ENCODE results near the gene ARRDC3. TPM values are rescaled to one million over a fixed set of nuclear protein-coding genes. Genes with fewer than 3 reads are reported as not detected.
"Not testable (repeated sequence)": the region's sequence is repeated elsewhere in the genome, so short reads cannot be mapped to it uniquely, and the experiment has no call there.

ARRDC3 gene
- total RNA-seq, 1 donor from 2014 or later: 16.5 TPM

DNA sequence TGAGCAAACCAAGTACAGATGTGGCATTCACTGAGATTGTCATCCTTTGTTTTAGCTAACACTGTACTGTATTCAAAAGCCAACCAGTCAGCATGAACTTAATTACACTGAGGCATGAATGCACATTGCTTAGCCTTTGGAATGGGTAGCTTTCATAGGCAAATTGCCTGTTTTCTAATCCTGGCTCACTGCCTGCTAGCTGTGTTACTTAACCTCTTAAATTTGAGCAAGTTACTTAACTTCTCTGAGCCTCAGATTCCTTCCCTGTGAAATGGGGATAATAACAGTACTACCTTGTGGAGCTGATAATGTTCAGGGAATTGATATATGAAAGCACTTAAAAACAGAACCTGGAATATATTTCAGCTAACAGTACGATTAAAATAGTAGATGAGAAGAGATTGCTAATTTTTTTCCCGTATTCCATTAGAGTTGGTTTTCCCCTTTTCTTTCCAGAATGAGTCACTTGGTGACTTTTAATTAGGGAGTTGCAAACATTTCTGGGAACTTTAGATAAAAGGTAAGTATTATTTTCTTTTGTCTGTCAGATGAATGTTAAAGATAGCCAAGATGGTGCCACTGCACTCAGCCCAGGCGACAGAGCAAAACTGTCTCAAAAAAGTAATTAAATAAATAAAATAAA lies 43.9 kb downstream of the ARRDC3 start:
- no peak for DNase-seq
- intact Hi-C loops (cut with micrococcal nuclease): no loop called here
- ATAC-seq: no peak

DNA sequence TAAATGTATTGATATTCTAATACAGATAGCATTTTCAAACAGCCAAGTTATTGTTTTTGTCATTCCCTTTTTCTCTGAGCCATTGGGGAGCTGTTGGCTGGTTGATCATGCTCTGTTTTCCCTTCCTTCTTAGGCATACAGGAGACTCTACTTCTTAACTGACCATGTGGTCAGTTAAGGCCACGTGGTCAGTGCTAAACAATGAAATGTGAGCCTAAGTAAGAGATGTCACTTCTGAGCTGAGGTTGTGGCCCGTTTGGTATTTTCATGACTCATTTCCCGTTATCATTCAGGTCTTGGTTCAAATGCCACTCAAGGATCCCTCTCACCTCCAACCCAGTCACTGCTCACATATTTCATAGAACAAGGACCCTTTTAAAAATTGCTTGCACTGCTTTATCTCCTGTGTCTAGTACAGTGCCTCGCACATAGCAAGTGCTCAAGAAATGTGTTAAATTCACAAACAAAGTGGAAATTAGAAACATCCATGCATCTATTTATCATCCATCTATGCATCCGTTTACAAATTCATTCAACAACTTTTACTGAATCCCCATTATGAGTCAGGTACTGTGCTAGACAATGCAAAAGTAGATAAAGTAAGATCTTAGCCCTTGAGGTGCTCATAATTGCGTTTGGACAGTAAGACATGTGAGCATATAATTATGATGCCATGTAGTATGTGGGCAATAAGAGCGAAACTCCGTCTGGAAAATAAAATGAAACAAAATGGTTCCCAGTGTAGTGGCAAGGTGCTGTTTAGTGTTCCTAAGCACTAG lies 50.7 kb downstream of the ARRDC3 start:
- intact Hi-C loops (cut with micrococcal nuclease): no loop called here
- DNase-seq (no peak), ATAC-seq (no peak)

DNA sequence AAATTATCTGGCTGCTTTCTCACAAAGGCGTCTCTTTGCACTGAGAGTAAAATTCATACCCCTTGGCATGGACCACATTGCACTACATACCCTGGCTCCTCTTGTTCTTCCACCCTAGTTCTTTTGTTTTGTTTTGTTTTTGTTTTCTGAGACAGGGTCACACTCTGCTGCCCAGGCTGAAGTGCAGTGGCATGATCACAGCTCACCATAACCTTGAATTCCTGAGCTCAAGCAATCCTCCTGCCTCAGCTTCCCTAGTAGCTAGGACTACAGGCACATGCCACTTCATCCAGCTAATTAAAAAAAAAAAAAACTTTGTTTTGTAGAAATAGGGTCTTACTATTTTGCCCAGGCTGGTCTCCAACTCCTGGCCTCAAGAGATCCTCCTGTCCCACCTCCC lies 51.4 kb downstream of the ARRDC3 start:
- intact Hi-C loops (cut with micrococcal nuclease): no loop called here
- DNase-seq (no peak), ATAC-seq (no peak)

DNA sequence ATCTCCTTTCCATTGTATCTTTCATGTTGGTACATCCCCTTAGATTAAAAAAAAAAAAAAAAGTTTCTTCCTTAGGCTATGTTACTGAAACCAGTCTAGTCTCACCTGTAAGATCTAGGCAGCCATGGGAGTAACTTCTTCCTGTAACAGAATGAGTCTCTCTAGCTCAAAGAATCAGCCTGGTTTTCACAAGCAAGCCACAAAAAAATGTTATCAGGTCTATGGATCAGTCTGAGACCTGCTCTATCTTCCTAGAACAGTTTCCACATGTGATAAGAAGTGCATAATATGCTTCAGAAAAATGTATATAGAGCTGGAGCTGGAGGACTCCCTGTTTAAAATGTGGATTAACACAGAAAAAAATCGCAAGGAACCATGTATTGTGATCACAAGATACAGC lies 53.8 kb downstream of the ARRDC3 start:
- intact Hi-C loops (cut with micrococcal nuclease): no loop called here
- DNase-seq (no peak), ATAC-seq (no peak)

DNA sequence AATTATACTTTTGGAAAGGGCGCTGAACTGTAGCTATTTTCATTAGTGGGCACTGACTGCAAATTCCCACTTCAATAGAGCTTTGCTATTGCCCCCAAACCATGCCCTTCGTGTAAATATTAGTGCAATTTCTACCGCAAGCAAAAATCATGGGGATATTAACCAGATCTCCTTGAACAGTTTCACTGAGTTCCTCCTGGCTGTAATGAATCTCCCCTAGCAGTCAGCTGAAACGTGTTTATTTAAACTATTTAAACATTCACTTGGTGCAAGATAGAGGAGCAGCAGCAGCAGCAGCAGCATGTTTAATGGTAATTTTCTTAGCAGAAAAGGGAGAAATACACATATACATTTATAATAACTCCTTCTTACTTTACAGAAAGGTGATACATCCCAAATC lies 54.4 kb downstream of the ARRDC3 start:
- intact Hi-C loops (cut with micrococcal nuclease): no loop called here
- no peak for ATAC-seq

DNA sequence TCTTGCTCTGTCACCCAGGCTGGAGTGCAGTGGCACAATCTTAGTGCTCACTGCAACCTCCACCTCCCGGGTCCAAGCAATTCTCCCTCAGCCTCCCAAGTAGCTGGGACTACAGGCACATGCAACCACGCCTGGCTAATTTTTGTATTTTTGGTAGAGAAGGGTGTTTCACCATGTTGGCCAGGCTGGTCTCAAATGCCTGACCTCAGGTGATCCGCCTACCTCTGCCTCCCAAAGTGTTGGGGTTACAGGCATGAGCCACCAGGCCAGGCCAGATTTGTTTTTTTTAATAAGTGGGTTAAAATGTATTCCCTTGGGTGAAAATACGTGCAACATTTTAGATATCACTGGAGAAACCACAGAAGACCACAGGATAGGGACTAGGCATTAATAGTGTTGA lies 60.1 kb downstream of the ARRDC3 start:
- DNase-seq; intact Hi-C loops (cut with micrococcal nuclease); ATAC-seq: not testable (repeated sequence)

More for the DNA sequence above, 54.4 kb downstream of the ARRDC3 start:
- no peak for DNase-seq

DNA sequence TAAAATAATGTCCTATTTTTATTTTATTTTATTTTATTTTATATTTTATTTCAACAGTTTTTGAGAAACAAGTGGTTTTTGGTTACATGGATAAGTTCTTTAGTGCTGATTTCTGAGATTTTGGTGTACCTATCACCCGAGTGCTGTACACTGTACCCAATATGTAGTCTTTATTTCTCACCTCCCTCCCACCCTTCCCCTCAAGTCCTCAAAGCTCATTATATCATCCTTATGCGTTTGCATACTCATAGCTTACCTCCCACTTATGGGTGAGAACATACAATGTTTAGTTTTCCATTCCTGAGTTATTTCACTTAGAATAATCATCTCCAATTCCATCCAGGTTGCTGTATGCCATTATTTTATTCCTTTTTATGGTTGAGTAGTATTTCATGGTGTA lies 63.5 kb downstream of the ARRDC3 start:
- DNase-seq (no peak), ATAC-seq (no peak)
- intact Hi-C loops (cut with micrococcal nuclease): no loop called here

DNA sequence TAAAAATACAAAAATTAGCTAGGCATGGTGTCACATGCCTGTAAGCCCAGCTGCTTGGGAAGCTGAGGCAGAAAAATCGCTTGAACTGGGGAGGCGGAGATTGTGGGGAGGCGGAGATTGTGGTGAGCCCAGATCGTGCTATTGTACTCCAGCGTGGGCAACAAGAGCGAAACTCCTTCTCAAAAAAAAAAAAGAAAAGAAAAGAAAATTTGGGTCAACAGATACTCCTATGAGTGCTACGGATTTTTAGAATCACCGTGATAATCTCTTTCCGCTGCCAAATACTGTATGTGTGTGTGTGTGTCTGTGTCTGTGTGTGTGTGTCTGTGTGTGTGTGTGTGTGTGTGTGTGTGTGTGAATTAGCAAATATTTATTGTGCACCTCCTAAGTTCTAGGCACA lies 64.4 kb downstream of the ARRDC3 start:
- intact Hi-C loops (cut with micrococcal nuclease): no loop called here
- ATAC-seq (no peak), DNase-seq (no peak)

Data from left ventricle myocardium superior (tissue), 1 donor.